ENCODE results near the gene AXIN2.

AXIN2 gene

DNA sequence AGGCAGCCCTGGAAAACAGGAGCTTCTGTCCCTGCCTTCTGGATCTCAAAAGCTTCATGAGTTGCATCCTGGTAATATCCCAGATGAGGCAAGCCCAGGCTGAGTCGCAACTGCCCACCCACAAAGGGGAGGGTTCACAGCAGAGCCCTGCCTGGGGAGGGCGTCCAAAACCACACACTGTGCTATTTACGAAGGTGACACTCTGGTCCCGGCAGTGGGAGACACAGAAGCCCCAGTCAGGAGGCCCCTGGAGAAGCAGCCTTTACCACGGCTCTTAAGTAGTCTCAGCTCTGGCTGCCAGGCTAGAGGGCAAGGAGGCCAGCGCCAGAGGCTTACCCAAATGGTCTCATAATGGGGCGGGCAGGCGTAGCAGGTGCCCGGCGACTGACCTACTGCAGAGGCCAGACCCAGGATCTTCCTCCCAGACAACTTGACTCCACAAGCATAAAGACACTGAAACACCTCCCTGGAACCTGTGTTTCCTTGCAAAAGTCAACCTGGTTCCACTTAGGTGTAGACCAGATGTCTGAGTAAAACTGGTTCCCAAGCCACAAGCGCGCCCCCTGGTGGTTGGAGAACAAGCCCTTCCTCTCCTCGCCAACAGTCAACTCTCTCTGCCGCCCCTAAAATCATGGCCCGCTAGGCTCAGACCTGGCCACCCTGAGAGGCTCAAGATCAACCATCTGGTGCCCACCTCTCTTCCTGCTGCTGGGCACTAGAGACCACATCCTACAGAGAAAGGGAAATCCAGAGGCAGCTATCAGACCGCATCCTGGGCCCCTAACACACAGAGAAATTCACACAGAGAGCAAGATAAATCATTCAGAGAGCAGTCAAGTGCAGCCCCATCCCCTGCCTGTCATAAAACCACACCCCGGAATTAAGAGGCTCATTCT lies 5.2 kb downstream of the AXIN2 start:
- Histone ChIP-seq H3K27me3 (ENCODE audit: insufficient read depth, low read length, poor library complexity) (peaks cover 10% of the 10 kb centered on the region), H3K36me3 (ENCODE audit: insufficient read depth, low read length) (peaks cover 8% of the 10 kb centered on the region; the same call in 1 of the 2 replicates), H3K27ac (ENCODE audit: low read length) (no peak overlapping the region), H2AFZ (ENCODE audit: low read depth, low read length) (no peak overlapping the region), H3K4me3 (ENCODE audit: low read depth in 1 of 2, low read length in 2 of 2) (no peak overlapping the region), H4K20me1 (ENCODE audit: insufficient read depth, low read length) (peaks cover 43% of the 10 kb centered on the region), H3K4me1 (ENCODE audit: insufficient read depth, low read length) (peaks cover 32% of the 10 kb centered on the region), H3K79me2 (ENCODE audit: insufficient read depth, low read length) (0 out of 2 replicates have a peak, but pooled peaks cover 2% of the 10 kb centered on the region), H3K9me3 (ENCODE audit: insufficient read depth, low read length, severe bottlenecking) (no peaks in the 10 kb centered on the region), H3K9ac (ENCODE audit: low read depth, low read length) (no peak overlapping the region), H3K4me2 (ENCODE audit: insufficient read depth, low read length) (peak overlapping the region; percentile 38)
- peak; percentile 87 for DNase-seq
- no peak for TF ChIP-seq EZH2 (IDR thresholded peaks at IDR 0.05; ENCODE audit: borderline replicate concordance, low read depth, low read length, severe bottlenecking)
- TF ChIP-seq, protein P1, sequence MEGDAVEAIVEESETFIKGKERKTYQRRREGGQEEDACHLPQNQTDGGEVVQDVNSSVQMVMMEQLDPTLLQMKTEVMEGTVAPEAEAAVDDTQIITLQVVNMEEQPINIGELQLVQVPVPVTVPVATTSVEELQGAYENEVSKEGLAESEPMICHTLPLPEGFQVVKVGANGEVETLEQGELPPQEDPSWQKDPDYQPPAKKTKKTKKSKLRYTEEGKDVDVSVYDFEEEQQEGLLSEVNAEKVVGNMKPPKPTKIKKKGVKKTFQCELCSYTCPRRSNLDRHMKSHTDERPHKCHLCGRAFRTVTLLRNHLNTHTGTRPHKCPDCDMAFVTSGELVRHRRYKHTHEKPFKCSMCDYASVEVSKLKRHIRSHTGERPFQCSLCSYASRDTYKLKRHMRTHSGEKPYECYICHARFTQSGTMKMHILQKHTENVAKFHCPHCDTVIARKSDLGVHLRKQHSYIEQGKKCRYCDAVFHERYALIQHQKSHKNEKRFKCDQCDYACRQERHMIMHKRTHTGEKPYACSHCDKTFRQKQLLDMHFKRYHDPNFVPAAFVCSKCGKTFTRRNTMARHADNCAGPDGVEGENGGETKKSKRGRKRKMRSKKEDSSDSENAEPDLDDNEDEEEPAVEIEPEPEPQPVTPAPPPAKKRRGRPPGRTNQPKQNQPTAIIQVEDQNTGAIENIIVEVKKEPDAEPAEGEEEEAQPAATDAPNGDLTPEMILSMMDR (IDR thresholded peaks at IDR 0.05; ENCODE audit: borderline replicate concordance, extremely low read depth, low read length, poor library complexity, severe bottlenecking), result peak; percentile 93
- peak; percentile 62 for ATAC-seq (ENCODE audit: insufficient read depth, low read depth)

- H3K4me1 ChIP-seq (ENCODE audit: insufficient read depth, low read length), result peaks cover 28% of the 10 kb centered on the region
- H3K9me3 ChIP-seq (ENCODE audit: insufficient read depth, low read length, severe bottlenecking), result no peaks in the 10 kb centered on the region
- peaks cover 5% of the 10 kb centered on the region for H3K27me3 ChIP-seq (ENCODE audit: insufficient read depth, low read length, poor library complexity)
- no peak overlapping the region for H3K27ac ChIP-seq (ENCODE audit: low read length)
- 0 out of 2 replicates have a peak, but pooled peaks cover 2% of the 10 kb centered on the region for H3K79me2 ChIP-seq (ENCODE audit: insufficient read depth, low read length)
- H3K4me2 ChIP-seq (ENCODE audit: insufficient read depth, low read length), result no peak overlapping the region
- peaks cover 8% of the 10 kb centered on the region; the same call in 1 of the 2 replicates for H3K36me3 ChIP-seq (ENCODE audit: insufficient read depth, low read length)
- ATAC-seq (ENCODE audit: insufficient read depth, low read depth) (no peak), DNase-seq (no peak)
- H2AFZ ChIP-seq (ENCODE audit: low read depth, low read length), result no peak overlapping the region
- TF ChIP-seq, protein P1 (IDR thresholded peaks at IDR 0.05; ENCODE audit: borderline replicate concordance, extremely low read depth, low read length, poor library complexity, severe bottlenecking), result no peak
- TF ChIP-seq EZH2 (IDR thresholded peaks at IDR 0.05; ENCODE audit: borderline replicate concordance, low read depth, low read length, severe bottlenecking), result no peak
- H4K20me1 ChIP-seq (ENCODE audit: insufficient read depth, low read length), result peaks cover 53% of the 10 kb centered on the region
- H3K9ac ChIP-seq (ENCODE audit: low read depth, low read length), result no peak overlapping the region
- H3K4me3 ChIP-seq (ENCODE audit: low read depth in 1 of 2, low read length in 2 of 2), result no peak overlapping the region
These were observed 6.8 kb downstream of the AXIN2 start for GRCh38 chr17:65554553-65555223.

- Histone ChIP-seq H2AFZ (ENCODE audit: low read depth, low read length) (no peak overlapping the region), H3K36me3 (ENCODE audit: insufficient read depth, low read length) (peaks cover 15% of the 10 kb centered on the region), H3K9me3 (ENCODE audit: insufficient read depth, low read length, severe bottlenecking) (no peaks in the 10 kb centered on the region), H3K4me3 (ENCODE audit: low read depth in 1 of 2, low read length in 2 of 2) (no peak overlapping the region), H3K79me2 (ENCODE audit: insufficient read depth, low read length) (no peaks in the 10 kb centered on the region), H3K9ac (ENCODE audit: low read depth, low read length) (no peak overlapping the region), H3K4me1 (ENCODE audit: insufficient read depth, low read length) (peaks cover 22% of the 10 kb centered on the region), H3K27me3 (ENCODE audit: insufficient read depth, low read length, poor library complexity) (no peaks in the 10 kb centered on the region), H3K27ac (ENCODE audit: low read length) (no peak overlapping the region), H3K4me2 (ENCODE audit: insufficient read depth, low read length) (no peak overlapping the region), H4K20me1 (ENCODE audit: insufficient read depth, low read length) (peaks cover 50% of the 10 kb centered on the region)
- TF ChIP-seq, protein P1 (IDR thresholded peaks at IDR 0.05; ENCODE audit: borderline replicate concordance, extremely low read depth, low read length, poor library complexity, severe bottlenecking), result no peak
- ATAC-seq (ENCODE audit: insufficient read depth, low read depth) (no peak), DNase-seq (no peak)
These were observed 7.5 kb downstream of the AXIN2 start for GRCh38 chr17:65553646-65554552.
